ENCODE data around the gene NMNAT1. TPM values are rescaled to one million over a fixed set of nuclear protein-coding genes. Genes with fewer than 3 reads are reported as not detected.

NMNAT1 gene
- total RNA-seq, 2 experiments from 2014 or later: 7.8 to 9.9 TPM

DNA sequence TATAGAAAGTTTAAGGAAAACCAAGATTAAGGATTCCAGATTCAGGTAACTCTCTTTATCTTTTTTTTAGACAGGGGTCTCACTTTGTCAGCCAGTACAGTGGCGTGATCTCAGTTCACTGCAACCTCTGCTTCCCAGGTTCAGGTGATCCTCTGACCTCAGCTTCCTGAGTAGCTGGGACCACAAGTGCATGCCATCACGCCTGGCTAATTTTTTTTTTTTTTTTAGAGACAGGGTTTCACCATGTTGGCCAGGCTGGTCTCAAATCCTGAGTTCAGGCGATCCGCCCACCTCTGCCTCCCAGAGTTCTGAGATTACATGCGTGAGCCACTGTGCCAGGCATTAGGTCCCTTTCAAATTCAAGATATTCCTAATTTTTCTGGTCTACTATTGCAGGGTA, 16.0 kb upstream of the NMNAT1 start:
- POLR2A ChIA-PET: no interaction called here
- intact Hi-C loops (cut with micrococcal nuclease): no loop called here
- Mint-ChIP-seq H3K36me3 (peaks cover 6% of the 10 kb centered on the region), H3K27me3 (no peaks in the 10 kb centered on the region), H3K4me3 (no peak overlapping the region), H3K9me3 (no peaks in the 10 kb centered on the region), H3K27ac (no peak overlapping the region), H3K4me1 (ENCODE audit: low read depth) (no peaks in the 10 kb centered on the region)
- CTCF ChIA-PET: no interaction called here
- DNase-seq: no peak

DNA sequence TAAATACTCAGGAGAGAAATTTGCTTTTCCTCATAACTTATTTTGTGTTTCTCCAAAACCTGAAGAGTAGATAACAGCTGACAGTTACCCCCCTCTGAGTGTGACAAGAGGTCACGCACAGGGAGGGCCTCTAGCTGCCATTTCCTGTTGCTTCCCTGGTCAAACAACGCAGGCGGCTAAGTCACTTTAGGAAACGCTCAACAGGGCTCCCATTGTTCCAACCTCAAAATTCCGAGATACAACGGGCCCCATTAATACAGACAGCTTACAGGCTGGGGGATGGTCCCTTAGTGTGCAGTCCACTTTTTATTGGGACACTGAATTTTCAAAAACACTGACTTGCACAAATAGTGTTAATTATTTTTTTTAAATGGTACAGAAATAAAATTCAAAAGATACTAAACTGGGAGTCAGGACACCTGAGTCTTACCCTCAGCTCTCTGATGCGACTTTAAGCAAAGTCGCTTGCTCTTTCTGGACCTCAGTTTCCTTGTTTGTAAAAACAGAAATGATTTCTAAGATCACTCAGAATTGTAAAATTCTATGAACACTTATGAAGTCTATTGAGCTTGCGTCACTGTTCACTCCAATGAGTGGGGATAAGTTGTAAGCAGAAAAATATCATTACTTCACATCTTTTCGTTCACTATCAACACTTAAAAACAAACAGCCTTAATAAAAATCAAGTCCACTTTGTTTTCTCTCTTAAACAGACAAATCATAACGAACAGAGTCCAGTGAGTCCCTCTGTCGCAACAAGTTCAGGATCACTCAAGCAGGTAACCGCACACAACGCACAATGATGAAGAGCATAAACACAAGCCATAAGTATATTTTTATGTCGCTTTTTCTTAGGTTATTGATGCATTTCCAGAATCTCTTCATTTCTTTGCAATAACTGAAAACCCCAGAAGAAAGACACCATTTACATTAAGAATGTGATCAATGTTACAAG, 13.6 kb upstream of the NMNAT1 start:
- DNase-seq: no peak
- H3K9me3 Mint-ChIP-seq: no peaks in the 10 kb centered on the region
- intact Hi-C loops (cut with micrococcal nuclease): no loop called here
- H3K4me3 Mint-ChIP-seq: no peak overlapping the region
- no peak overlapping the region for H3K27ac Mint-ChIP-seq
- POLR2A ChIA-PET: no interaction called here
- H3K36me3 Mint-ChIP-seq: peaks cover 9% of the 10 kb centered on the region
- H3K4me1 Mint-ChIP-seq (ENCODE audit: low read depth): no peaks in the 10 kb centered on the region
- H3K27me3 Mint-ChIP-seq: no peaks in the 10 kb centered on the region
- CTCF ChIA-PET: interaction anchor here (1.7 kb wide), 1 partner anchor 21 kb away, joined by 7 read pairs; no protein-coding TSS in a partner anchor

DNA sequence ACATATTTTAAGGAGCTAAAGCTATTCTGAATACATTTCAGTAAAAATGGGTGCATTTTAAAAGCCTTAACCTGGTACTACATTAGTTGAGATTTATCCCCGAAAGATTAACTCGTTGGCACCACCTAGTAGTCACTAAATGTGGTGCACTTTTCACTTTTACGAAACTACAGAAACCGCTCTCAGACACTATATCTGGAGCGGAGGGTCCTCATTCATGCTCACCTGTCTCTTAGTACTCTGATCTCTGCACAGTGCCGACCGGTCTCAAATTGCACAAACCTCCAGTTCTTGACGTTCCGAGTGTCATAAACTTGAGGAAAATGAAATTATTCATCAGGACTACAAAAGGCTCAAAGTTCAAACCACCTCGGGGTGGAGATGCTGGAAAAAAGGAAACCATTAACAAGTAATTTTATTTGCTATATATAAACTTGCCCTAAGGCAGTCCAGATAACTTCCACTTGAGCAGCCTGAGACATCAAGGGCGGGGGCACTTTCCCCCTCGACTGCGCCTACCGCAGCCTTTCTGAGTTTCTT, 806 bp upstream of the NMNAT1 start:
- Mint-ChIP-seq H3K4me3 (peak overlapping the region; percentile 99), H3K9me3 (no peaks in the 10 kb centered on the region), H3K27me3 (no peaks in the 10 kb centered on the region), H3K27ac (peak overlapping the region; percentile 91), H3K36me3 (peaks cover 10% of the 10 kb centered on the region), H3K4me1 (ENCODE audit: low read depth) (peaks cover 20% of the 10 kb centered on the region)
- POLR2A ChIA-PET: interaction anchor here (0.9 to 1.8 kb wide), 4 partner anchors 39 to 314 kb away, joined by 3 to 6 read pairs (median 4); partner anchors contain the start of gene UBE4B
- intact Hi-C loops (cut with micrococcal nuclease): loop anchor here (1.0 to 2.0 kb wide), 2 partner anchors 67 to 486 kb away; no protein-coding TSS in a partner anchor
- peak; percentile 25 for DNase-seq
- CTCF ChIA-PET: interaction anchor here (0.6 to 3.1 kb wide), 18 partner anchors 11 to 488 kb away, joined by 3 to 15 read pairs (median 4); partner anchors contain the start of gene CENPS

DNA sequence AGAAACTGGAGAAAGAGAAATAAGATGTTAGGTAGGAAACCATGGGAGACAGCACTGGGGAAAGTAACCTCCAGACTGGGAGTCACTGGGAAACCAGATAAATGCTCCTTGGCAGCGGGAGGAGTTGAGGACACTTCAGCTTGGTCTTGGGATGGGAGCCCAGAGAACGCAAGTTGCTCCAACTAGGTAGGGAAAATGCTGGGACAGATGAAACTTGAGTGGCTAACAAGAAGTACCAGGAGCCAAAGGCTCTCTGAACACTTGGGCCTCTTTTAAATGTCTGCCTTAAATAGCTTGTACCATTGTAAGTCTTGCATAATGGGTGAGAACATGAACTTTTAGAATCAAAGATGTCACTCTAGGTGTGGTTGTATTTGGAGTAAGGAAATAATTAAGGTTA, 3.0 kb downstream of the NMNAT1 start:
- no peak overlapping the region for H3K4me3 Mint-ChIP-seq
- intact Hi-C loops (cut with micrococcal nuclease): no loop called here
- peaks cover 8% of the 10 kb centered on the region for H3K36me3 Mint-ChIP-seq
- POLR2A ChIA-PET: no interaction called here
- CTCF ChIA-PET: interaction anchor here (0.7 kb wide), 2 partner anchors 9 to 218 kb away, joined by 3 read pairs; no protein-coding TSS in a partner anchor
- no peaks in the 10 kb centered on the region for H3K27me3 Mint-ChIP-seq
- DNase-seq: no peak
- H3K9me3 Mint-ChIP-seq: no peaks in the 10 kb centered on the region
- no peak overlapping the region for H3K27ac Mint-ChIP-seq
- peaks cover 23% of the 10 kb centered on the region for H3K4me1 Mint-ChIP-seq (ENCODE audit: low read depth)

DNA sequence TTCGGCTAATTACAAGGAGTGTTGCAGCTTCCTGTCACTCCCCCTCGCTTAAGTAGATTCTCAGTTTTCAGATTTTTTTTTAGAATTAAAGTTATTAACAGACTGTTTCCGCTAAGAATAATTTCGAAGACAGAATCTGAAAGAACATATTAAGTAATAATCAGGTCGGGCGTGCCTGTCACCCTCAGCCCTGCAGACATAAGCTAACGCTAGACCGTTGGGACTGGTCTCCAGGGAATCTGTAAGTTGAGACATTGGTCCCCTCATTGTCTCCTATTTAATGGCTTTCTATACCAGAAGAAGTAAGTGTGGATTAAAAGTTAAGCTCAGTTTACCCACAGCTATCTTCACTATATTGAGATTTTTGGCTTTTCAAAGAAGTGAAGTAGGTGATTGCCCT, 14.5 kb downstream of the NMNAT1 start:
- Mint-ChIP-seq H3K4me3 (no peak overlapping the region), H3K9me3 (no peaks in the 10 kb centered on the region), H3K36me3 (no peaks in the 10 kb centered on the region), H3K4me1 (ENCODE audit: low read depth) (no peaks in the 10 kb centered on the region), H3K27ac (no peak overlapping the region), H3K27me3 (no peaks in the 10 kb centered on the region)
- POLR2A ChIA-PET: no interaction called here
- CTCF ChIA-PET: interaction anchor here (0.7 to 1.5 kb wide), 4 partner anchors 8 to 90 kb away, joined by 3 to 4 read pairs (median 3); no protein-coding TSS in a partner anchor
- no peak for DNase-seq
- intact Hi-C loops (cut with micrococcal nuclease): no loop called here

DNA sequence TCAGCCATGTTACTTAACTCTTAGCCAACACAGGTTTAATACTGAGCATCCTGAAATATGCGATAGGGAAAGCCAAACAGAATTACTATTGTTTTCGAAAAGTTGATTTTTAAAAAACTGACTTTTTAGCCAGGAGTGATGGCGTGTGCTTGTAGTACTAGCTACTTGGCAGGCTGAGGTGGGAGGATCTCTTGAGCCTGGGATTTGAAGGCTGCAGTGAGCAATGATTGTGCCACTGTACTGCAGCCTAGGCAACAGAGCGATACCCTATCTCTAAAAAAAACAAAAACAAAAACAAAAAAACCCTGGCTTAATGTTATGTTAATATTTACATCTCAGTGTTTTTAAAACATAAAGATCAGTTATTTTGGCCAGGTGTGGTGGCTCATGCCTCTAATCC, 16.7 kb downstream of the NMNAT1 start:
- no peak overlapping the region for H3K27ac Mint-ChIP-seq
- no peak for DNase-seq
- ChIA-PET POLR2A (no interaction called here), CTCF (interaction anchor here (0.5 to 0.6 kb wide), 2 partner anchors 9 to 11 kb away, joined by 3 to 4 read pairs; no protein-coding TSS in a partner anchor)
- H3K27me3 Mint-ChIP-seq: no peaks in the 10 kb centered on the region
- no peaks in the 10 kb centered on the region for H3K9me3 Mint-ChIP-seq
- no peak overlapping the region for H3K4me3 Mint-ChIP-seq
- no peaks in the 10 kb centered on the region for H3K4me1 Mint-ChIP-seq (ENCODE audit: low read depth)
- intact Hi-C loops (cut with micrococcal nuclease): no loop called here
- no peaks in the 10 kb centered on the region for H3K36me3 Mint-ChIP-seq

DNA sequence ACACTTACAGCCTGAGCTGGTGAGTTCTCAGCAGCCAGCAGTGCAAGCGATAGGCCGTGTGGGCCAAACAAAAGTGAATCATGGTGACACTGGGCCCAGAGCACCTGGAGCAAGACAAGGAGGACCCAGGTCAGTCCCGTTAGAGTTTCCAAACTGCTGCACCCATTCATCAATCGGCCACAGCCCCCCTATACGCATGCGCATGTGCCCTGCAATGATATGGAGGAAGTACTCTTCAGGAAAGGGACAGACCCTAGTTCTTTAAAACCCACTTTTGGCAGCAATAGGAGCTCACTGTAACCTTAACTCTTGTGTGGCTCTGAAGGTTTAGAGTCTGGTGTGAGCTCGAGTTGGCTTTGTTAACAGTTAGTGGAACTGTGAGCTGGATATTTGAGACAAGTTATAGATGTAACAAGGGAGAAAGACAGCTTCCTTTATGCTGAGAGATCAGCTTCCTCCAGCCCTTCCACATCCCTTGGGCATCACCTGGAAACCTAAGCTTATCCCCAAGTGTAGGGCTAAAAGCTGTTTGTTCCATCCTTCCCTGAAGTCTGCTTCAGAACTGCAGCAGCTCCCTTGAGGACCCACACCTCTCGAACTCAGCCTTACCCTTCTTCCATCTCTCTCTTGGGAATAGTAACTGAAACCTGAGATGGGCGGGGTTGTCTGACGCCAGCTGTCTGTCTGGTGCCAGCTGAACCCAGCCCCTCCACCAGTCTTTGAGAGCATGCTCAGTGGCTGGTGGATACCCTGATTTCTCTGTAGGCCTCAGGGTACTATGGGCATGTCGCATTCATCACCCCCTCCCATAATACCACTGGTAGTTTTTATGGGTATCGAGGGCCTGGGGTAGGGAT, 17.7 kb downstream of the NMNAT1 start:
- no peak overlapping the region for H3K4me3 Mint-ChIP-seq
- ChIA-PET CTCF (interaction anchor here (0.6 to 1.3 kb wide), 3 partner anchors 8 to 12 kb away, joined by 3 read pairs; no protein-coding TSS in a partner anchor), POLR2A (interaction anchor here (0.7 kb wide), 1 partner anchor 903 kb away, joined by 3 read pairs; no protein-coding TSS in a partner anchor)
- H3K27me3 Mint-ChIP-seq: no peaks in the 10 kb centered on the region
- H3K4me1 Mint-ChIP-seq (ENCODE audit: low read depth): no peaks in the 10 kb centered on the region
- H3K27ac Mint-ChIP-seq: no peak overlapping the region
- no peak for DNase-seq
- H3K36me3 Mint-ChIP-seq: no peaks in the 10 kb centered on the region
- H3K9me3 Mint-ChIP-seq: no peaks in the 10 kb centered on the region
- intact Hi-C loops (cut with micrococcal nuclease): no loop called here

DNA sequence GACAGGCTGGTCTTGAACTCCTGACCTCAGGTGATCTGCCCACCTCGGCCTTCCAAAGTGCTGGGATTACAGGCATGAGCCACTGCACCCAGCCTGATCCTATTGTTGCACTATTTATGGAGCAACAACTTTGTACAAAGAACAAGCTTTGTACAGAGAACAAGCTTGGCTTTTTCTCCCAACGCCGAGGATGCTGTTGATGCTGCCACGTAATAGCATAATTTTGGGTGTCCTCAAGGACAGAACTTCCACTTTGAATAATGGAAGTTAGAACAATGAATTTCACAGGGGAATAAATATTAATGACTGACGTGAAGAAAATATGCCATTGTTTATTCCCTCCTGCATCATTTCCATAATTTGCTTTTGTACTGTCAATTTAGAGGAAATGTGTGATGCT, 41.0 kb downstream of the NMNAT1 start:
- H3K27me3 Mint-ChIP-seq: no peaks in the 10 kb centered on the region
- ChIA-PET POLR2A (no interaction called here), CTCF (interaction anchor here (1.5 kb wide), 1 partner anchor 34 kb away, joined by 3 read pairs; no protein-coding TSS in a partner anchor)
- no peaks in the 10 kb centered on the region for H3K9me3 Mint-ChIP-seq
- H3K4me3 Mint-ChIP-seq: no peak overlapping the region
- H3K27ac Mint-ChIP-seq: no peak overlapping the region
- no peak for DNase-seq
- intact Hi-C loops (cut with micrococcal nuclease): no loop called here
- H3K36me3 Mint-ChIP-seq: peaks cover 8% of the 10 kb centered on the region
- H3K4me1 Mint-ChIP-seq (ENCODE audit: low read depth): no peaks in the 10 kb centered on the region

DNA sequence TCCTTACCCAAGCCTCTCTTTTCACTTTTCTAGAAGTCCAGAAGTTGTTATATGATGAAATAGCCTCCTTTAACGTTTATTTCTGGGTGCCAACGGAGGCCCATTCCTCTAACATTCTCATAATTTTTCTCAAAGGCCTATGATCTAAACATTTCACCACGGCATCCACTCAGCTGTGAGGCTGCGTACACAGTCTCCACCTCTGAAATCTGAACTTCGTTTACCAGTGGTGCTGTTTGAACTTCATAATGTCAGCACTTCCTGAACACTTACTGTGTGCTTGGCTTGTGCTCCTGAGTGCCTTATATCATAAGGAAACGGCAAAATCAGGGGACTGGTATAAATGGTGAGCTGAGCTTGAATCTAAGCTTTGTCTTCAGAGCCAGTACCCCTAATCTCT, 41.7 kb downstream of the NMNAT1 start:
- H3K9me3 Mint-ChIP-seq: no peaks in the 10 kb centered on the region
- H3K4me3 Mint-ChIP-seq: no peak overlapping the region
- no peaks in the 10 kb centered on the region for H3K27me3 Mint-ChIP-seq
- intact Hi-C loops (cut with micrococcal nuclease): no loop called here
- CTCF ChIA-PET: interaction anchor here (1.5 kb wide), 1 partner anchor 35 kb away, joined by 3 read pairs; no protein-coding TSS in a partner anchor
- POLR2A ChIA-PET: interaction anchor here (0.6 kb wide), 1 partner anchor 1047 kb away, joined by 3 read pairs; no protein-coding TSS in a partner anchor
- H3K36me3 Mint-ChIP-seq: peaks cover 8% of the 10 kb centered on the region
- DNase-seq: no peak
- H3K27ac Mint-ChIP-seq: no peak overlapping the region
- H3K4me1 Mint-ChIP-seq (ENCODE audit: low read depth): no peaks in the 10 kb centered on the region

DNA sequence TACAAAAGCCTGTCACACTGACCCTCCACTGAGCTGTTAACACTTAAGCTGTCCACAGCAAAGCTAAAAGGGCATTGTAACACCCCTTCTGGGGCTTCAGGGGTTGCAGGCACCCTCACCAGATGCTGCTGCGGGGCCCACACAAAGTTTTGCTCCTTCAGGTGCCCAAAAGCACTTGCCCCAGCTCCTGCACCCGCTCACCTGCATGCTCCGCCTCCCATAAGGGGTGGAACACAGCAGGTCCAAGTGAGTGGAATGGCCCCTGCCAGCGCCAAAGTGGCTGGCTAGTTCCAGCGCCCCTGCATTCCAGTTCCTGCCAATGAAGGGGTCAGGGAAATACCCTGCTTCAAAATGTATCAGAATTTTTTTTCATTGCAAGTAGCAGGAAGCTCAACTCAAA, 46.5 kb downstream of the NMNAT1 start:
- Mint-ChIP-seq H3K27me3 (peaks cover 9% of the 10 kb centered on the region), H3K4me1 (ENCODE audit: low read depth) (no peaks in the 10 kb centered on the region), H3K9me3 (no peaks in the 10 kb centered on the region), H3K36me3 (no peaks in the 10 kb centered on the region), H3K27ac (no peak overlapping the region), H3K4me3 (no peak overlapping the region)
- ChIA-PET CTCF (interaction anchor here (0.7 to 2.0 kb wide), 2 partner anchors 39 to 373 kb away, joined by 3 to 10 read pairs; no protein-coding TSS in a partner anchor), POLR2A (no interaction called here)
- intact Hi-C loops (cut with micrococcal nuclease): no loop called here
- DNase-seq: no peak

DNA sequence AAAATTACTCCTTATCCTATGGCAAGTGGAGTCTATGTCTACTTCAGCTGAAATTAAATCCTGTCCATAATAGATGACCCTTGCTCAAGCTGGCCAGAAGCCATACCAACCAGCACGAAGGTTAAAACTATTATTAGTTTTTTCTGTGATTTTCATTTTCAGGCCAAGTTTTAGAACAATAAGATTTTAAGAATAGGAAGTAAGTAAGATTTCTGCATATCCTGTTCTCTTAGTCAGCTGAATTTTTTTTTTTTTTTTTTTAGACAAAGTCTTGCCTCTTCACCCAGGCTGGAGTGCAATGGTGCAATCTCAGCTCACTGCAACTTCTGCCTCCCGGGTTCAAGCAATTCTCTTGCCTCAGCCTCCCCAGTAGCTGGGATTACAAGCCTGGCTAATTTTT, 47.7 kb downstream of the NMNAT1 start:
- DNase-seq: no peak
- Mint-ChIP-seq H3K36me3 (no peaks in the 10 kb centered on the region), H3K9me3 (no peaks in the 10 kb centered on the region), H3K27me3 (peaks cover 9% of the 10 kb centered on the region), H3K4me1 (ENCODE audit: low read depth) (no peaks in the 10 kb centered on the region), H3K27ac (no peak overlapping the region), H3K4me3 (no peak overlapping the region)
- ChIA-PET CTCF (no interaction called here), POLR2A (interaction anchor here (0.6 kb wide), 1 partner anchor 18 kb away, joined by 3 read pairs; no protein-coding TSS in a partner anchor)
- intact Hi-C loops (cut with micrococcal nuclease): no loop called here

All from activated CD4-positive, alpha-beta memory T cell treated with anti-CD3 and anti-CD28 coated beads for 36 hours (primary cell).